ENCODE data around the gene EXOC6B.
A peak's percentile ranks its signal among the peaks of the same experiment; 100 is the strongest.

DNA sequence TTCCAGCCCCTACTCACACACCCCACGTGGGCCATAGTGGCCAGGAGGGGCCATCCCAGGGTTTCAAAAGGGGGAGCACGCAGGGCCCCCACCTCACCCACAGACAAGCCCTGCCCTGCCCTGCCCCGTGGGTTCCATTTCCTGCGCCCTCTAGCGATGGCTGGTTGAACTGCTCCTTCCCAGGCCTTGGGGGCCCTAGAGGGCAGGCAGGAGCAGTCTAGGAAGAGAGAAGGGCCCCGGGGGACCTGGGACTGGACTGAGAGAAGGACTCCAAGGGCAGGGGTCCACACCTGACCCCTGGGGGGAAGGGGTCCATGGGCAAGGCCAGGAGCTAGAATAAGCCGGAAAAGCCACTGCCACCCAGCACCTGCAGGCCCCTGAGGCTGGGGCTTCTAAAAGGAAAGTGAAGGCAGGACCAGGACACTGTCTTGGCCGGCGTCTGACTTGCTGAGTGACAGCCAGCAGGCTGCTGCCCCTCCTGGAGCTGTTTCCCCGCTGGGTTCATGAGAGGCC, 688.3 kb downstream of the EXOC6B start:
- no peak for TF ChIP-seq POLR2AphosphoS5 (IDR thresholded peaks at IDR 0.05)
- TF ChIP-seq, protein P1, sequence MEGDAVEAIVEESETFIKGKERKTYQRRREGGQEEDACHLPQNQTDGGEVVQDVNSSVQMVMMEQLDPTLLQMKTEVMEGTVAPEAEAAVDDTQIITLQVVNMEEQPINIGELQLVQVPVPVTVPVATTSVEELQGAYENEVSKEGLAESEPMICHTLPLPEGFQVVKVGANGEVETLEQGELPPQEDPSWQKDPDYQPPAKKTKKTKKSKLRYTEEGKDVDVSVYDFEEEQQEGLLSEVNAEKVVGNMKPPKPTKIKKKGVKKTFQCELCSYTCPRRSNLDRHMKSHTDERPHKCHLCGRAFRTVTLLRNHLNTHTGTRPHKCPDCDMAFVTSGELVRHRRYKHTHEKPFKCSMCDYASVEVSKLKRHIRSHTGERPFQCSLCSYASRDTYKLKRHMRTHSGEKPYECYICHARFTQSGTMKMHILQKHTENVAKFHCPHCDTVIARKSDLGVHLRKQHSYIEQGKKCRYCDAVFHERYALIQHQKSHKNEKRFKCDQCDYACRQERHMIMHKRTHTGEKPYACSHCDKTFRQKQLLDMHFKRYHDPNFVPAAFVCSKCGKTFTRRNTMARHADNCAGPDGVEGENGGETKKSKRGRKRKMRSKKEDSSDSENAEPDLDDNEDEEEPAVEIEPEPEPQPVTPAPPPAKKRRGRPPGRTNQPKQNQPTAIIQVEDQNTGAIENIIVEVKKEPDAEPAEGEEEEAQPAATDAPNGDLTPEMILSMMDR (IDR thresholded peaks at IDR 0.05) = peak; percentile 56 to 82 (median 64)
- TF ChIP-seq POLR2A (IDR thresholded peaks at IDR 0.05) = no peak

Data from prostate gland (tissue), 2 donors.